AG04450 (cell line): ENCODE data around the gene SOSTDC1. TPM values are rescaled to one million over a fixed set of nuclear protein-coding genes. Genes with fewer than 3 reads are reported as not detected.
"Not testable (repeated sequence)": the region's sequence is repeated elsewhere in the genome, so short reads cannot be mapped to it uniquely, and the experiment has no call there.

Experiments
- CTCF ChIA-PET: fragments of 300-600, 350-600 bp; formaldehyde crosslinking; extraction: SDS; loops from one replicate; lab custom pipeline; 2022; ENCODE audit warnings: antibody characterized with exemption, inconsistent platforms; lab: Charles Lee
- POLR2A ChIA-PET: fragments of 350-600 bp; formaldehyde crosslinking; extraction: SDS; loops from one replicate; lab custom pipeline; 2021; ENCODE audit warnings: antibody characterized with exemption, inconsistent platforms; lab: Yijun Ruan, JAX
- DNase-seq: peaks from one replicate; pipeline ENCODE4 v3.0.0-alpha.2; 2011; ENCODE audit warnings: low read depth, low spot score
- H3K27ac ChIP-seq: one replicate; pipeline ENCODE4 v1.5.1; 2012; ENCODE audit warnings: low read depth, low read length, control low read depth
- H3K27me3 ChIP-seq: one replicate; pipeline ENCODE4 v1.6.0; 2012; ENCODE audit warnings: low read length; ENCODE audit not compliant: control insufficient read depth, insufficient read depth
- H3K4me3 ChIP-seq: 2 replicates; pipeline ENCODE4 v1.5.1; 2011; ENCODE audit warnings: mild to moderate bottlenecking, low read depth, low read length, control low read depth
- H3K9me3 ChIP-seq: 2 replicates; pipeline ENCODE4 v1.5.1; 2012; ENCODE audit warnings: low read length; ENCODE audit not compliant: control insufficient read depth, insufficient read depth
- polyA plus RNA-seq: library from polyadenylated mRNA; depleted of rRNA; stranded (reverse); fragments of >200 nt; gene quantifications from 2 replicates; pipeline ENCODE4 v1.2.3, GENCODE V29; 2011
- TF ChIP-seq, protein P1 (sequence below): IDR thresholded peaks from 2 replicates; pipeline ENCODE4 v1.5.1; 2011; ENCODE audit warnings: low read depth, low read length, control low read depth, inconsistent platforms

SOSTDC1 gene
- polyA plus RNA-seq, 1 experiment: 0.11 TPM

DNA sequence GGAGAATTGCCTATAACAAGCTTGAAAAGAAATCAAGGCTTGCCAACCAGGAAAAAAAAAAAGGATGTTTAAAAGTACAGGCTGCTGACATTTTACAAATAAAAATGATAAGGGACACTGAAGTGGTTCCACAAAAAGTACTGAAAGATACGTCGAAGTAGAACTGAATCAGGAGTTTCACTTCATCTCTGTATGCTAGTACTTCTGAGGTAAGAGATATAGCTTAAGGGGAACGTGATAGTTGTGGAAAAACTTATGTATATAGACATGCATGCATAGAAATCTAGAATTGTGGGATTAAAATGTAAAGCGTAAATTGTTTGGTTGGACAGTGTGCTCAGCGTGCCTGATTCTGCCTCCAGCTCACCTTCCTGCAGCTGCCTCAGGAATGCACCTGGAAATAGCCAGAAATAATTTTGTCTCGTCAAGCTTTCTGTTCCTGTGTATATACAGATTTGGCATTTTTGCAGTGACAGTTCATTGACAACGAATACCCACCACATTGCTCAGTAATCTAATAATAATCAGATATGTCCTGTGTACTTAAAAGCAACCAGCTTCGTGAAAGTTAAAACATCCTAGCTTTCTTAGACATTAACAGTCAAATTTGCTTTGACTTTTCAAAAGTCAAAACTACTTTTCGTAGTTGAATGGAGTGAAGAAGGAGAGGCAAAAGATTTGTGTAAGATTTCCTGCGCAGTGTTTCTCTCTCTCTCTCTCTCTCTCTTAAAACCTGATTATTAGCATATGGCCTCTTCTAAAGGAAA is 1.4 kb downstream of the SOSTDC1 start:
- POLR2A ChIA-PET: no interaction called here
- CTCF ChIA-PET: interaction anchor here (0.6 to 1.3 kb wide), 7 partner anchors 9 to 169 kb away, joined by 3 to 5 read pairs (median 3); no protein-coding TSS in a partner anchor
- no peak for DNase-seq
- Histone ChIP-seq H3K9me3 (no peaks in the 10 kb centered on the region), H3K4me3 (no peak overlapping the region), H3K27me3 (no peaks in the 10 kb centered on the region), H3K27ac (no peak overlapping the region)
- TF ChIP-seq, protein P1, sequence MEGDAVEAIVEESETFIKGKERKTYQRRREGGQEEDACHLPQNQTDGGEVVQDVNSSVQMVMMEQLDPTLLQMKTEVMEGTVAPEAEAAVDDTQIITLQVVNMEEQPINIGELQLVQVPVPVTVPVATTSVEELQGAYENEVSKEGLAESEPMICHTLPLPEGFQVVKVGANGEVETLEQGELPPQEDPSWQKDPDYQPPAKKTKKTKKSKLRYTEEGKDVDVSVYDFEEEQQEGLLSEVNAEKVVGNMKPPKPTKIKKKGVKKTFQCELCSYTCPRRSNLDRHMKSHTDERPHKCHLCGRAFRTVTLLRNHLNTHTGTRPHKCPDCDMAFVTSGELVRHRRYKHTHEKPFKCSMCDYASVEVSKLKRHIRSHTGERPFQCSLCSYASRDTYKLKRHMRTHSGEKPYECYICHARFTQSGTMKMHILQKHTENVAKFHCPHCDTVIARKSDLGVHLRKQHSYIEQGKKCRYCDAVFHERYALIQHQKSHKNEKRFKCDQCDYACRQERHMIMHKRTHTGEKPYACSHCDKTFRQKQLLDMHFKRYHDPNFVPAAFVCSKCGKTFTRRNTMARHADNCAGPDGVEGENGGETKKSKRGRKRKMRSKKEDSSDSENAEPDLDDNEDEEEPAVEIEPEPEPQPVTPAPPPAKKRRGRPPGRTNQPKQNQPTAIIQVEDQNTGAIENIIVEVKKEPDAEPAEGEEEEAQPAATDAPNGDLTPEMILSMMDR: no peak

DNA sequence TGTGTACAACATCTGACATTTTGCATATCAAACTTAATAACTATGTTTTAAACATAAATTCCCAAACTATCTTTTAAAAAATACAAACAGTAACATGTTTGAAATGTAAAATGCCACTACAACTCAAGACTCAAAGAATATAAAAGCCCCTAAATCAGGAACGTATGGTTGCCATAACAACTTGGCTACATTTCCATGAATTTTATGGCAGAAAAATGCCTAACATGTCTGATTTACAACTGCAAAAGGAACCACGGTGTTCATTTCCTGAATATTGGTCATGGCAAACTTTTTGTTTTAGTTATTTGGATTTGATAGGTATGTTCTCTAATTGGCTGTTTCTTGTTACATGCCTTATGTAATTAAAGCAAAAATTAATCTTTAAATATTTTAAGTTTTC is 2.0 kb downstream of the SOSTDC1 start:
- no peaks in the 10 kb centered on the region for H3K27me3 ChIP-seq
- H3K9me3 ChIP-seq: no peaks in the 10 kb centered on the region
- H3K27ac ChIP-seq: no peak overlapping the region
- no peak overlapping the region for H3K4me3 ChIP-seq
- ChIA-PET POLR2A (no interaction called here), CTCF (interaction anchor here (0.6 to 1.2 kb wide), 4 partner anchors 8 to 103 kb away, joined by 3 to 4 read pairs (median 3); no protein-coding TSS in a partner anchor)
- no peak for DNase-seq
- TF ChIP-seq, protein P1: no peak

DNA sequence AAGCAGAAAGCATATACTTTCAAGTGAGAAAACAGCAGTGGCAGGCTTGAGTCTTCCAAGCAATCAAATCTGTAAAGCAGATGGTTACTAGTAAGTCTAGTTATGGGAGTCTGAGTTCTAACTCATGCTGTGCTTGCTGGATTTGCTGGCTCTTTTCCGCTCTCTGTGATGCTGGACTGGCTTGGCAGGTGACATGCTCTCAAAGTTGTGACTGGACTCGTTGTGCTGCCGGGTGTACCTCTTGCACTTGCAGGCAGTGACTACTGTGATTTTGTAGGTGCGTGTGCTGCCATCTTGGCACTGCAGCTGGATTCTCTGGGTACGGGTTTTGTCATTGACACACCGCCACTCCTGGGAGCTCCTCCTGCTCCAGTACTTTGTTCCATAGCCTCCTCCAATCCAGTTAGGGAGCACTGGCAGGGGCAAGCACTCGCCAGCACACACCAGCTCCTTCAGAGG is 3.1 kb downstream of the SOSTDC1 start:
- H3K4me3 ChIP-seq: no peak overlapping the region
- POLR2A ChIA-PET: no interaction called here
- no peaks in the 10 kb centered on the region for H3K27me3 ChIP-seq
- CTCF ChIA-PET: interaction anchor here (1.1 kb wide), 1 partner anchor 102 kb away, joined by 5 read pairs; no protein-coding TSS in a partner anchor
- no peak for DNase-seq
- no peak overlapping the region for H3K27ac ChIP-seq
- no peaks in the 10 kb centered on the region for H3K9me3 ChIP-seq
- TF ChIP-seq, protein P1: no peak

DNA sequence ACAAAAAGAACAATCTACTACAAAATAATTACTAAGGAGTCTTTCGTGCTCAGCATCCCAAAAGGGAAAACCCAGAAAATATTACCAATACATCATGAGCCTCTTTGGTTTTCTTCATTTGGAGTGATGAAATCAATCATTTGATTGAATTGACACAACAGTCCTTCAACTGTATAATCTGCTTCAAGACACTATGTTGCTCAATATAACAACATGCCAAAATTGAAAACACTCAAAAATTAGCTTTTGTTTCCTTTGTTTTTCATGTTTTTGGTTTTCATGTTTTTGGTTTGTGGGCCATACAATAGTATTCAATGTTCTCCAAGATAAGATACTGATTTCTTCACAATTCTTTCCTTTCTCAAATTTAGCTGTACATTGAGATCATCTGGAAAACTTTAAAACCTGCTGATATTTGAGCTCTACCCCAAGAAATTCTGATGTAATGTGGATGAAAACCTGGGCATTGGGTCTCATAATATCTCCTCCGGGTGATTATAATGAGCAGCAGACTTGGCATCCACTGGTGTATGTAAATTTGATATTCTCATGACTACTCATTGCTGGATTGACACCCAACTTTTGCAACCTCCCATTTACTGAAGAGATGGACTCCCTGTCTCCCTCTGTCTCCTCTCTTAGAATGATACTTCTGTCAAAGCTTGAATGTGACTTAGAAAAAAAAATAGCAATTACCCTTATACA is 4.6 kb downstream of the SOSTDC1 start:
- Histone ChIP-seq H3K27me3 (no peaks in the 10 kb centered on the region), H3K9me3 (no peaks in the 10 kb centered on the region), H3K27ac (no peak overlapping the region), H3K4me3 (no peak overlapping the region)
- no peak for DNase-seq
- CTCF ChIA-PET: interaction anchor here (1.1 to 1.2 kb wide), 2 partner anchors 104 kb away, joined by 5 read pairs; no protein-coding TSS in a partner anchor
- POLR2A ChIA-PET: no interaction called here
- TF ChIP-seq, protein P1: no peak

DNA sequence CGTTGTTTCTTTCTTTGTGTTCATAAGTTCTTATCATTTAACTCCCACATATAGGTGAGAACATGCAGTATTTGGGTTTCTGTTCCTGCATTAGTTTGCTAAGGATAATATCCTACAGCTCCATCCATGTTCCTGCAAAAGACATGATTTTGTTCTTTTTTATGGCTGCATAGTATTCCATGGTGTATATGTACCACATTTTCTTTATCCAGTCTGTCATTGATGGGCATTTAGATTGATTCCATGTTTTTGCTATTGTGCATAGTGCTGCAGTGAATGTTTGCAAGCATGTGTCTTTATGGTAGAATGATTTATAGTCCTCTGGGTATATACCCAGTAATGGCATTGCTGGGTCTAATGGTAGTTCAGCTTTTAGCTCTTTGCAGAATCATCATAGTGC is 9.2 kb downstream of the SOSTDC1 start:
- H3K4me3 ChIP-seq, DNase-seq, H3K27me3 ChIP-seq, H3K9me3 ChIP-seq, H3K27ac ChIP-seq, POLR2A ChIA-PET, CTCF ChIA-PET: not testable (repeated sequence)
